Measurements from ENCODE around the gene R3HDM1.

- TF ChIP-seq, protein P1, sequence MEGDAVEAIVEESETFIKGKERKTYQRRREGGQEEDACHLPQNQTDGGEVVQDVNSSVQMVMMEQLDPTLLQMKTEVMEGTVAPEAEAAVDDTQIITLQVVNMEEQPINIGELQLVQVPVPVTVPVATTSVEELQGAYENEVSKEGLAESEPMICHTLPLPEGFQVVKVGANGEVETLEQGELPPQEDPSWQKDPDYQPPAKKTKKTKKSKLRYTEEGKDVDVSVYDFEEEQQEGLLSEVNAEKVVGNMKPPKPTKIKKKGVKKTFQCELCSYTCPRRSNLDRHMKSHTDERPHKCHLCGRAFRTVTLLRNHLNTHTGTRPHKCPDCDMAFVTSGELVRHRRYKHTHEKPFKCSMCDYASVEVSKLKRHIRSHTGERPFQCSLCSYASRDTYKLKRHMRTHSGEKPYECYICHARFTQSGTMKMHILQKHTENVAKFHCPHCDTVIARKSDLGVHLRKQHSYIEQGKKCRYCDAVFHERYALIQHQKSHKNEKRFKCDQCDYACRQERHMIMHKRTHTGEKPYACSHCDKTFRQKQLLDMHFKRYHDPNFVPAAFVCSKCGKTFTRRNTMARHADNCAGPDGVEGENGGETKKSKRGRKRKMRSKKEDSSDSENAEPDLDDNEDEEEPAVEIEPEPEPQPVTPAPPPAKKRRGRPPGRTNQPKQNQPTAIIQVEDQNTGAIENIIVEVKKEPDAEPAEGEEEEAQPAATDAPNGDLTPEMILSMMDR (IDR thresholded peaks at IDR 0.05): no peak
- no peak for TF ChIP-seq POLR2AphosphoS5 (IDR thresholded peaks at IDR 0.05)
Observed at GRCh38 chr2:135629520-135629919, 98.2 kb downstream of the R3HDM1 start.
